Measurements from ENCODE around the gene ESR1. TPM values are rescaled to one million over a fixed set of nuclear protein-coding genes. Genes with fewer than 3 reads are reported as not detected.
"Not testable (repeated sequence)": the region's sequence is repeated elsewhere in the genome, so short reads cannot be mapped to it uniquely, and the experiment has no call there.

ESR1 gene
- total RNA-seq, 4 donors from 2014 or later = 0.13 to 7.4 TPM; not detected in 2

GRCh38 chr6:151862461-151862860 lies 55.0 kb downstream of the ESR1 start:
- Histone ChIP-seq H3K9me3 (no peaks in the 10 kb centered on the region), H3K4me1 (no peaks in the 10 kb centered on the region), H3K27me3 (no peaks in the 10 kb centered on the region), H3K36me3 (no peaks in the 10 kb centered on the region), H3K27ac (no peak overlapping the region), H3K4me3 (no peak overlapping the region)
- no peak for DNase-seq
- TF ChIP-seq CTCF (IDR thresholded peaks at IDR 0.05) = no peak

GRCh38 chr6:151867361-151867869 lies 59.9 kb downstream of the ESR1 start:
- DNase-seq, H3K27ac ChIP-seq, H3K27me3 ChIP-seq, H3K4me1 ChIP-seq, H3K4me3 ChIP-seq, H3K36me3 ChIP-seq, H3K9me3 ChIP-seq: not testable (repeated sequence)

- Histone ChIP-seq H3K4me3 (no peak overlapping the region), H3K27ac (no peak overlapping the region), H3K36me3 (no peaks in the 10 kb centered on the region), H3K4me1 (no peaks in the 10 kb centered on the region), H3K27me3 (no peaks in the 10 kb centered on the region), H3K9me3 (no peaks in the 10 kb centered on the region)
- no peak for DNase-seq
- TF ChIP-seq CTCF (IDR thresholded peaks at IDR 0.05) = no peak
- TF ChIP-seq POLR2A (IDR thresholded peaks at IDR 0.05) = no peak
Measured at GRCh38 chr6:151869345-151869744, 61.9 kb downstream of the ESR1 start.

GRCh38 chr6:151869787-151870186 lies 62.3 kb downstream of the ESR1 start:
- H3K4me1 ChIP-seq = no peaks in the 10 kb centered on the region
- no peak for DNase-seq
- no peak overlapping the region for H3K27ac ChIP-seq
- no peaks in the 10 kb centered on the region for H3K27me3 ChIP-seq
- H3K4me3 ChIP-seq = no peak overlapping the region
- H3K9me3 ChIP-seq = no peaks in the 10 kb centered on the region
- no peak for TF ChIP-seq CTCF (IDR thresholded peaks at IDR 0.05)
- TF ChIP-seq POLR2A (IDR thresholded peaks at IDR 0.05) = no peak
- H3K36me3 ChIP-seq = no peaks in the 10 kb centered on the region

- no peaks in the 10 kb centered on the region for H3K9me3 ChIP-seq
- no peak for DNase-seq
- TF ChIP-seq POLR2A (IDR thresholded peaks at IDR 0.05) = no peak
- TF ChIP-seq CTCF (IDR thresholded peaks at IDR 0.05) = no peak
- H3K27ac ChIP-seq = no peak overlapping the region
- no peaks in the 10 kb centered on the region for H3K36me3 ChIP-seq
- no peak overlapping the region for H3K4me3 ChIP-seq
- no peaks in the 10 kb centered on the region for H3K27me3 ChIP-seq
- H3K4me1 ChIP-seq = no peaks in the 10 kb centered on the region
Measured at GRCh38 chr6:151870375-151870774, 62.9 kb downstream of the ESR1 start.

GRCh38 chr6:151875524-151875923 lies 68.0 kb downstream of the ESR1 start:
- no peak for TF ChIP-seq CTCF (IDR thresholded peaks at IDR 0.05)
- TF ChIP-seq POLR2A (IDR thresholded peaks at IDR 0.05) = no peak
- Histone ChIP-seq H3K4me1 (no peaks in the 10 kb centered on the region), H3K27me3 (no peaks in the 10 kb centered on the region), H3K27ac (no peak overlapping the region), H3K36me3 (no peaks in the 10 kb centered on the region), H3K9me3 (no peaks in the 10 kb centered on the region), H3K4me3 (no peak overlapping the region)
- no peak for DNase-seq
